HG02840 (cell line): Measurements from ENCODE around the gene AGPAT4.

Experiments
- ATAC-seq: cut with Tn5 transposase; IDR thresholded peaks from one replicate; pipeline ENCODE4 v1.9.1; 2021; ENCODE audit warnings: mild to moderate bottlenecking, moderate library complexity, moderate number of reproducible peaks; ENCODE audit not compliant: unreplicated experiment, low FRiP score

The AGPAT4 gene

DNA sequence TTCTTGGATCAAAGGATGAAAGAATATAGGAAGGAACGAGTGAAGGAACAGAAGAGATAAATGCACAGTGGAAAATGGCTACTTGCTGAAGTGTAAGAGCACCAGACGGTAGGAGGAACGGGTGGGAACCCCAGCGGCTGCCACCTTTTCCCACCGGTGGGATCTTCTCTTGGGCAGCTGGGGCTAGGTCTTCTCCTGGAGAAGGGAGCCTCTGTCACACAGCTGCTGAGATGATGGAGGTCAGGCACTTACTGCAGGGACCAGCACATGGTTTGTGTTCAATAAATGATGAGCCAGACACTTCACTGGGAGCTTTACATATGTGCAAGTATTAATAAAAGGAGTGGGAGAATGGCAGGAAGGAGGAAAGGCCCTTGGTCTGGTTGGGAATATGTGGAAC lies 123.7 kb downstream of the AGPAT4 start:
- no peak for ATAC-seq

DNA sequence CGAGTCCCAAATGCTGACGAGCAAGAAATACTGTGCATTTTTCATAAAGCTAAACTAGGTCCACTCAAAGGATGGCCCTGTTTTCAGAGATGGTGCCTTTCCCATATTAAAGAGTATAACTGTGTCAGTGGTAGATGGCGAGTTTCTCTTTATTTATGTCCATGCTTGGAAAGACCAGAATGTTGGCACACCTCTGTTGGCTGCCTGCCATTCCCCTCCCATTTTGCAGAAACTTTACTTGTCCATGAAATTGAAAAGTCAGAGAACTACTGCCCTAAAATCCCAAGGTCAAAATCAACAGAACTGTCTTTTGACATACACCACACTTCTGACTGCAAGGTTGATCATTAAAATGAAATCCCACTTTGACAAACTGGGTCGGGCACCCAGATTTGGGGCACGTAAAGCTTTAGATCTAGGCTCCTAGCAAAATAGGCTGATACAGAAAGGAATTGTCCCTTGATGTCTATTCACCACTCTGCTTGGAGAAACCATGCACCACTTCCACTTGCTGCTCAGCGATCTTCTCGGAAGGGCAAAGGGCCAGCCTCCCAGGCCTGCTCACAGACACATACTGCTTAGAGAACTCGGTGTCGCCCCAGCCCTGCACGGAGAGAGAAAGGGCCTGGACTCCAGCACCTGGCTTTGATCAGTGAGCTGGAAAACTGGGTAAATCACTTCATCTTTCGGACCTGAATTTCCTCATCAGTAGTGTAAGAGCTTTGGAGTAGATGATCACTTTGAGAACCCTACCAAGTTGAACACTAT lies 130.0 kb downstream of the AGPAT4 start:
- no peak for ATAC-seq

DNA sequence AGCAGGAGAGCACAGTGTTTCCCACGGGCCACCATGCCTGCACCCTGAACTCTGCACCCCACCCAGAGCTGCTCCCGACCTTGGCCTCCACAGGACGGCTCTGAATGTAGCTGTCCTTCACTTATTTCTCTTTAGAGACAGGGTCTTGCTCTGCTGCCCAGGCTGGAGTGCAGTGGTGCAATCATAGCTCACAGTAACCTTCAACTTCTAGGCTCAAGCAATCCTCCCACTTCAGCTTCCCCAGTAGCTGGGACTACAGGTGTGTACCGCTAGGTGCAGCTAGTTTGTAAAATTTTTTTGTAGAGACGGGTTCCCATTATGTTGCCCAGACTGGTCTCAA lies 130.9 kb downstream of the AGPAT4 start:
- ATAC-seq, result no peak

DNA sequence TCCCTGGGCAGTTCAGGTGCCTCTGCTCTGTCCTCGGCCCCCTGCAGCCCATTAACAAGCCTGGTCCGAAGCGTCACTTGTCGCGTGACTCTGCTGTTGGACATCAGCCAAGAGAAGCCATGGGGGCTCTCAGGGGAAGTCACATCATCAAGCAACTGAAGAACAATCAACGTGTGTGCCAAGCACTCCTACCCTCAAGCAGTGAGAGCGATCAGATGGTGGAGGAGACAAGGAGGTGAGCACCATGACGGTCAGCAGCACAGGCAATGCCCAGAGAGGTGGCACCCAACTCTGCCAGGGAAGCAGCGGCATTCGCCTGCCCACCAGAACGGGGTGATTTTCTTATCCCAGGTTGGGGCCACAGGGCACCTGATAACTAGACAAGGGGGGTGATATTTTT lies 132.7 kb downstream of the AGPAT4 start:
- ATAC-seq, result no peak

DNA sequence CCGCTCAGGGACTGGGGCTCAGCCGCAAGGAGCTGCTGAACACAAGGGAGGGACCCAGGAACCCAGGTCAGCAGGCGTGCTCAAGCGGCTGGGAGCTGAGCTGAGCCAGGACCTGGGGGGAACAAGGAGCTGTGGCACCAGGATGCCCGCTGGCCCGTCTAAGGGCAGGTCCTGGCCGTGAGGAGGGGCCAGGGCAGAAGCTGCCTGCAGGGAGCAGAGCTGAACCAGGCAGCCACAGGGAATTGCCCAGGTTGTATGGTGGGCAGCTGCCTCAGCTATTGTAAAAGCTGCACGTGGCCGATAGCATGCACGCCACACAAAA lies 133.3 kb downstream of the AGPAT4 start:
- no peak for ATAC-seq

DNA sequence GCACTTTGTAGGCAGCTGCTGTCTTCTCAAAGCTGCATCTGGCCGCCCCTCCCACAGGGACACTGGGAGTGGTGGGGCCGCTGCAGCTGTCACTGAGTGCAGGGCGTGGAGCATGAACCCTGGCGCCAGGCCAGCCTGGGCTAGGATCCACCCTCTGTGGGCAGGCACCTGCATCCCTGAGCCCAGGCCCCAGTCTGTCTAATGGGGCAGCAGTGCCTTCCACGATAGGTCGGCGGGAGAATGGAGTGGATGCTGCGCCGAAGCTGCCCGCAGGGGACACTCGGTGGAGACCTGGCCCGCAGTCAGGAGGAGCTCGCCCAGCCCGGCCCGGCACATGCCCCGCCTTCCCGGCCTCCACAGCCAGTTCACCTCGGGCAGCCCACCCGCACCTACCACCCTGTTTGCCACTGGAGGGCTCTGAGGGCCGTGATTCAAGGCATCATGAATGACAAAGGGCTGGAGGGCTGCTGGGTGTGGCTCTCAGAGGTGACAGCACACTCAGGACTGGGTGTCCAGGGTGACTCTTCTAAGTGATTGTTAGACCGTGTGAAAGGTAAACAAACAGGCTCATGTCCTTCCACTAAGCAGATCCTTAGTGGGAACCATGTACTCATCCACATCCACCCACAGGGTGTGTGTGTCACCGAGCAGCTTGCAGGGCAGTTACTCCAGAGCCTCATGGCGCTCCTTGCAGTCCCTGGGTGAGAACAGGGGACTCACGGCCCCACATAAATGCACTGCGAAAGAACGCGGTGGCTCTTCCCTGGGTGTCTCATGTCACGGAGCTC lies 133.9 kb downstream of the AGPAT4 start:
- ATAC-seq, result no peak

DNA sequence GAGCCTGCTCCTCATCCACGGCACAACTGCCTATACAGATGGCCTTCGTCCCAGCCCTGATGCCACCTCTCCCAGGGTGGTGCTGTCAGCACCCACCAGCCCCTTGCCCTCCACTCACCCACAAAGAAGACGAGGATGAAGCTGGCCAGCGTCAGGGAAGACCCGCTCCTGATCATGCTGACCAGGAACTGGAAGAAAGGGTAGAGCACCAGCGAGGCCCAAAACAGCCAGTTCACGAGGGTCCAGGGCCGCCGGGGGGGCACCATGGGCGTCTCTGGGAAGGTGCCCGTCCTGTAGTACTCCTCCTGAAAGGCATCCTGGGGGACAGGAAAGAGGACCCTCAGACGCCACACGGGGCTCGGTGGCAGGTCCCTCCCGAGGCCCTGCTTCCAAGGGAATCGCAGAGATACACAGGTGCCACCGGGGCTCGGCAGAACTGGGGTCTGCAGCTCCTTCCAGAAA lies 134.5 kb downstream of the AGPAT4 start:
- ATAC-seq, result no peak

DNA sequence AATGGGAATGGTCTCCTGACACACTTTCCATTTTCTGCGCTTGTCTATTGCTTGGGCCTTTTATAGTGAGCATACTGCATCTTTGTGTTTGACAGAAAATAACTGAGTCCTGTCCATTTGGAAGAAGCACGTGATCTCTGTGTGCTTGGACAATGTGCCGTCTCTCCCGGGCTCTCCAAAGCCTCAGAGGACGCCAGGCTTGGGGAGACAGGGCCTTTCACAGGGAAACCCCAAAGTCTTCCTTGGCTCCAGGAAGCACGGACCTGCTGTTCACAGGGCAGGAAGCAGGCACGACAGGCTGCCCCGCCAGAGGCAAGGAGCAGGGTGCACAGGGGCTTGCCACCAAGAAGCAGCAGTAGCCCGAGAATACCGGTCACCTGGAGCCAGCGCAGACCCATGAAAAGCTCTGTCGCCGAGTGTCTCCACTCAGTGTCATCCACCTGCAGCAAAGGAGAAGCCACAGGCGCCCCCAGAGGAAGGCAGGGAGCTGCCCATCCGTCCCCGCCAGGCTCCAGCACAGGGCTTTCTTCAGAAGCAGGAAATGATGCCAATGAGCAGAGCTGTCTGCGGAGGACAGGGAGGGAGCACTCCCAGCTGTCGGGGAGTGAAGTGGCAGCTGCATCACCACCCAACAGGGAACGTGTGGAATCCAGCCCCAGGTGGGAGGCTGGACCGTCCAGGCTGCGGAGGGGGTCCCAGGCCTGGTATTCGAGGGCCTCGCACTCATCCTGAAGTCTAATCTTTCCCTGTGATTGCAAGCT lies 135.1 kb downstream of the AGPAT4 start:
- no peak for ATAC-seq

DNA sequence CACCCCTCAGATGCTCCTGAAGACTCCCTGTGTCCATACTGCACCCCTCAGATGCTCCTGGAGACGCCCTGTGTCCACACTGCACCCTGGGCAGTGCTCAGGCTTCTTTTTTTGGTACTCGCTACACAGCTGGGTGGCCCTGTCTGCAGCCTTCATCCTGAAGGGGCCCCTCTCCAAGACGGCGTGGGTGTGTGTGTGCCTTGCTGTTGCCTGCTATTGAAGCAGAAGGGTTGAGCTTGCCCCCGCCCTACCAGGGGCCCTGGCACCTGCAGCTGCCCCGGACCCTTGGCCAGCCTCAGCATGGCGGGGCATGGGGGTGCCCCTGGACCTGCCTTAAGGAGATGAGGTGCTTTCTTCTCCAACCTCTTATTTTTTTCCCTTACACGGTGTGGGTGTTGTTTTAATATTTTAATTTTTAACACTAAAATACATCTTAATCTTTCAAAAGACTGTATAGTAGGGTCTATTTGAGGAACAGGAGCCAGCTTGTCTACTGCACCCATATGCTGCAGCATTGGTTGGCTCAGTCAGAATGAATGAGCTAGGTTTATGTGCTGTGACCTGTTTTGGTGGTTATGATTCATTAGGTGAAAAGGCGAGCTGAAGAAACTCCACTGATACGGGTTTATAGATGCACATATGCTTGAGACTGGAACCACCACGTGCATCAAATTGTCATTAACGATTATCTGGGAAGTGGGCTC lies 135.9 kb downstream of the AGPAT4 start:
- ATAC-seq, result no peak

DNA sequence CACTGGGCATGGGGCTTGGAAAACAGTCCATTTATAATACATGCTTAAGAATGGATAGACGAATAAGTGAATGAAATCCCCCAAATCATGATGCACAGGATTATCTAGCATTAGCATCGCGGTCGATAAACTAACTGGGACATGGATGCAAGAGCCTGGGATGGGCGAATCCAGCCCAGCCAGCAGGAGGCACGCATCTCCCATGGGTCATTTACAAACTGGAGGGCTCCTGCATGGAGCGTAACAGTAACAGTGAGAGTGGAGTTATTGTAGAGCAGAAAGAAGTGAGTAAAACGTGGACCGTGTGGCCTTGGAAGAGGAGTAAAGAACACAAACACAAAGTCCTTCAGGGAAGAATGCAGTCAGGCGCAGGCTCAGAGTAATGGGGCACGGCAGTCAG lies 136.5 kb downstream of the AGPAT4 start:
- ATAC-seq, result no peak

DNA sequence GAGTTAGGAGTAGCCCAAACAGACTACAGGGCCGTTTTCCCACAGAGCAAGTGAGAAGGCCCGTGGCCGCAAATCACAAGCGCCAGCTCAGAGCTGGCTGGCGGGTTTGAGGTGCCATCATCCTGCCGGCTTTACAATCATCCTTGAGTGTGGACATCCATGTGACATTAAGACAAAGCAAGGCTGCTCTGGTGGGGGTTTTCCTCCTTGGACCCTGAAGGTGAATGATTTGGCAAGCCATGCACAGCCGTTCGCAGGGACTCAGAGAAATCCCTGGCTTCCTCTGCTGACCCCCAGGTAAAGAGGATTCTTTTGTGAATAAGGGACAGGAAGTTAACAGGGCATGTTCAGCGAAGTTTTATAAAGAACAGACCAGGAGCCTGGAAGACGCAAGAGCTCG lies 137.2 kb downstream of the AGPAT4 start:
- ATAC-seq, result no peak

DNA sequence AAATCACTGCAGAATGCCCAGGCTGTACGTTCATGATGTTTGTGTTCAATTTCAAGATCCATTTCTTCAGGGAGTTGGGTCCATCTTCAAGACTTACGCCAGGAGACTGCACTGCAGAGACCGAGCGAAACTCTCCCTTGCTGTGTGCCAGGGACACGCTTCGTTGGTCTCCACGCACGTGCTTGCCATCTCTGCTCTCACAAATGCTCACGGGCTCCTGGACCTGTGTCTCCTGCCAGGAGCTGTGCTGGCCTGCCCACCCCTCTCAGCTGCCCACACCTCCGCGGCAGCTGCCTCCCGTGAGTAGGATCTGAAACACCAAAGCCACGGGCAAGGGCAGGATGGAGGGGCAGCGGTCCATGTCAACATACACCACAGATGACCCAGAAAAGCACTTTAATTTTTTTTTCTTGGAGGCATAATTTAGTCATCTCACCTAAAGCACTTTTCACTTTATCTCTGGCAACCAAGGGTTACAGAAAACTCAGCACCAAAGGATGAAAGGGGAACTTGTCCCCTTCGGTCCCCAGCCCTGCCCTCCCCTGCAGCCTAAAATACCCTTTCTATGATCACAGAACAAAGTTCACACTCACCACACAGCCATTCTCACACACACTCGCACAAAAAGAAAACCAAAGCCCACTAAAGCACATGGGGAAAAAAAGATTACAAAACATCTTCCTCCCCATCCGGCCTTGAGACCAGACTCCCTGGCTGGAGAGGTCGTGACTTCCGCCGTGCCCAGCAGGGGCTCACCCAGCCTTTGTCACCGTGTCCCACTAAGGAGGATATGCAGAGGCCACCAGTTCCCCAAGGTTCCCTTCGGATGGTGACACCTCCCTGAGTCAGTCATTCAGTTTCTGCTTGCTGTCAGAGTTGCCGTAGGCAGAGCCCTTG lies 137.9 kb downstream of the AGPAT4 start:
- ATAC-seq, result no peak

DNA sequence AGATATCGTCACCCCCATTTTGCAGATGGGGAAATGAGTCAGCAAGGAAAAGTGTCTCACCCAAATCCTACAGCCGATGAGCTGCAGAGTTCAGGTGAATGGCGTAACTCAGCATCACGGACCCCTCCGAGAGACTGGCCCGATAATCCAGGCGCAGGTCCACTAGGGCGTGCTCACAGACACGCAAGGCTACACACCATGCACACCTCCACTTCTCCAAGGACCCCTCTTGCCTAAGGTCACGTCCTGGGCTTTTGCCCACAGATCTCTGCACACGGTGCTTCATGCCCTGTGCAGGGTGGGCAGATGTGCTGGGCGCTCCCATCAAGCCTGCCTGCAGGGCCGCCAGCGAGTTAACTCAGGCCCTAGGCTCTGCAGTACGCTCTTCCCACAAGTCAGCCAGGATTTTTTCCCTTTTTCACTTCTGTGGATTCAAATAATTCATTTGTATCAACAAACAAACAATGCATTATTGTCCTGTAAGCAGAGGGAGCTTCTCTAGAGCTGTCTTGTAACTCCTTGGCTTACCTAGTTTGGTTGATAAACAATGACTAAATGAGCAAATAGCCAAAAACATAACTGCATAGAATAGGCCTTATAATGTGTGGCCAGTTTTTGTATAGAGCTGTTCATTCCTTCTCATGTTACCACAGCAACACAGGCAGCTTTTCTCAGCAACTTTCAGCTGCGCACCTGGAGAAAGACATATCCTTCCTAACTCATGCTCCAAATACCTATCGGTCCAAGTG lies 139.1 kb downstream of the AGPAT4 start:
- ATAC-seq, result no peak

DNA sequence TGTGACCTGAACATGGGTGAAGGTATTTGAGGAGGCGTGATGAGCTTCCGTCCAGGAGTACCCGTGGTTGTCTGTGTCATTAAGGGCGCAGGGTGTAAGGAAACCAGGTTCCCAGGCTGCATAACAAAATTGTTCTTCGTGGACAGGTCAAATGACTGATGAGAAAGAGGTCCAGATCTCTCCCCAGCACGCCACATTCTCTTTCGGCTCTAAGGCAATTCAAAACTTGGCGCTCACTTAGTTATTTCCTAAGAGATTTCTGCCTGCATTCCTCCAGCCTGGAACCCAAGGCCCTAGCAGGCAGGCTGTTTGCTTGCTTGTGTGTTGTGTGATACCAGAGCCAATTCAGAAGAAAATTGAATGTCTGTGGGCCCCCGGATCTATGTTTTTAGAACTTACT lies 139.9 kb downstream of the AGPAT4 start:
- ATAC-seq, result no peak

DNA sequence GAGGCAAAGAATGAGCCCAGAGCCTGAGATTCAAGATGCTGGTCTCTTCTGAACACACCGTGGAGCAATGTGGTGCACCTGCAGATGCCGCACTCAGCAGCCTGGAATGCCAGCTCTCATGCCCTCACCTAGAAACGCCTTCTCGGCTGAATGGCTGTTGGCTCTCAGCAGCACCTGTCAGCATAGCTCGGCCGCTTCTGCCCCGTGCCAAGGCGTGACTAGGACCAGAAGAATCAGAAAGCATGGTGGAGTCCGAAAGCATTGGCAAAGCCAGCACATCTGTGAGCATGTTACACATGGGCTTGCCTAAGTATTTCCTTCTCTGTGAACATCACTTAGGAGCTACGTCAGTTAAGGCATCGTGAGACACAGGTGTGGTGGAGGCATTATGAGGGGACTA lies 141.5 kb downstream of the AGPAT4 start:
- ATAC-seq, result no peak

DNA sequence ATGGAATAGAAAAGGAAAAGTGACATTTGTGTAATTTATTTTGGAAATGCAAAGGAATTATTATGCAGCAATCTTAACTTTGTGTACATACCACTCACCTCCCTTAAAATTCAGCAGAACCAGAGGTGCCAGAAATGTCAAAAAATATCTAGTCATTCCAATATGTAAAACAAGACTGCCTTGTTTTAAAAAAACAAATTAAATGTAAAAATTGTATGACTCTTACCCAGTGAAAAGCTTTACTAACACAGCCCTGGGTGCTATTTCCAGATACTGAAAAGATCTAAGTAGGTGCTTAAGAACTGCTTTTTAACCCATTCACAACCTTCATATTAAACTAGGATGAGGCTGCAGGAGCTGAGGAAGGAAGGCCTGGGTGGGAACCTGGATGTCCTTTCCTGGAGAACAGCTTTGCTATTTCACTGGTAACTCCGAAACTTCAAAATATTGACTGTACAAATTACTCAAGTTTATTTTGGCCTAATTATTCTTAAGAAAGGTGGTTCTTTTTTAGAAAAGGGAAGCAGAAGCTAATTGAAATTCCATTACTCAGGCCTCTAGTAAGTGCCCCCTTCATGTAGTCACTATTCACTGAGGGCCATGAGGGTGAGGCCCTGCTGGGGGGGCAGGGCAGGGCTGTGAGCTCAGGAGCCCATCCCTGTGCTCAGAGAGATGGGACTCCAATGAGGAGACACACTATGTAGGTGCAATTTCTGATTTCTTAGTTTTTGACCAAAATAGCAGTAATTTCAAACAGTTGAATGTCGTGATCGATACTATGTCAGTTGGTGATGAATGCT lies 142.7 kb downstream of the AGPAT4 start:
- no peak for ATAC-seq

DNA sequence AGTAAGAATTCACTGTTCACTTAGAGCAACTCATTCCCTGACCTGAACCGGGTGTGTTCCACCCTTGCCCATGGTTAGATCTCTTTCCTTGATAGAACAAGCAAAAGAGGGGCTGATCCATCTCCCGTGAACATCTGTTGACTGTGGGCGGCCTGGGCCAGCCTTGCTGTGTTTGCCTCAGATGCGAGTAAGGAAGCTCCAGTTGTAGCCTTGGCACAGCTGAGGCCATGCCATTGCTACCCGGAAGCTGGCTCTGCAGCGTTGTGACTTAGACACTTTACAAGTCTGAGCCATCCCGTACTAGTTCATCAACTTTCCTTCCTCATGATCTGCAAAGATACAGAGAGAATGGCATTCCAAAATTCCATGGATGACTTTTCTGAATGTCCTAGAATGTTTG lies 143.3 kb downstream of the AGPAT4 start:
- no peak for ATAC-seq

DNA sequence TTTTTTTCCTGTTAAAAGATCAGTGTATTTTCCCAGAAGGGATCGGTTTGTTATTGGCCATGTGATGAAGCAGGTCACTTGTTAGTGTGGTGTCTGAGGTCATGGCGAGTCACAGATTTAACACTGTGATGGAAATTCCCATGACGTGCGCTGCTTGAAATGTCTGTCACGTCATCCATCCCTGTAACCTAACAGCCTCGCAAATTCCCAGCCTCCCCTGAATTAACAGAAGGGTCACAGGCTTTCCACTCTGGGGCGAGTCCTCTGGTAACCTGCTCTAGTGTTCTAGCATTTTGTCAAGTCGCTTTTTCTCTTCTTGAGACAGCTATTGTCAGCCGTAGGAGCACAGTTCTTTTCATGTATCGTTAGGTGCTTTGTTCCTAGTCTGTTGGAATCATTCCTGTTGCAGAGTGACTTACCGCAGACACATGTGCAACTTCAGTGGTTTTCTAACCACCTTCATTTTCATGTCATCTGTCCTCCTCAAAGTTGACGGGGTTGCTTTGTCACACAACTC lies 145.1 kb downstream of the AGPAT4 start:
- no peak for ATAC-seq
